Osteocyte (in vitro differentiated cells): ENCODE data around the gene TTC27. TPM values are rescaled to one million over a fixed set of nuclear protein-coding genes. Genes with fewer than 3 reads are reported as not detected.

Experiments used
- DNase-seq: peaks from one replicate; pipeline ENCODE4 v3.0.0; 2021; ENCODE audit warnings: mixed read lengths; ENCODE audit not compliant: unreplicated experiment; ENCODE audit errors: extremely low spot score
- H3K27ac Mint-ChIP-seq: one replicate; pipeline ENCODE4 v1.8.0; 2021; ENCODE audit warnings: mild to moderate bottlenecking, mixed read lengths; ENCODE audit not compliant: unreplicated experiment
- H3K27me3 Mint-ChIP-seq: one replicate; pipeline ENCODE4 v1.8.0; 2021; ENCODE audit warnings: mixed read lengths; ENCODE audit not compliant: unreplicated experiment
- H3K36me3 Mint-ChIP-seq: one replicate; pipeline ENCODE4 v1.8.0; 2021; ENCODE audit warnings: mixed read lengths; ENCODE audit not compliant: unreplicated experiment
- H3K4me1 Mint-ChIP-seq: one replicate; pipeline ENCODE4 v1.8.0; 2021; ENCODE audit warnings: mixed read lengths; ENCODE audit not compliant: unreplicated experiment
- H3K4me3 Mint-ChIP-seq: one replicate; pipeline ENCODE4 v1.8.0; 2021; ENCODE audit warnings: mild to moderate bottlenecking, moderate library complexity, mixed read lengths; ENCODE audit not compliant: unreplicated experiment
- H3K9me3 Mint-ChIP-seq: one replicate; pipeline ENCODE4 v1.8.0; 2021; ENCODE audit warnings: mixed read lengths; ENCODE audit not compliant: unreplicated experiment
- total RNA-seq: library from RNA; stranded (reverse); gene quantifications from 2 replicates; pipeline ENCODE4 v1.2.1, GENCODE V29; 2021
- TF ChIP-seq, protein P1 (sequence below): fragments of 200-600 bp; sonication (generic); IDR thresholded peaks from 2 replicates; pipeline ENCODE4 v1.5.0; 2021; ENCODE audit warnings: antibody characterized with exemption, mild to moderate bottlenecking, moderate library complexity

Gene TTC27
- total RNA-seq, 1 donor from 2014 or later = 14.2 TPM

DNA sequence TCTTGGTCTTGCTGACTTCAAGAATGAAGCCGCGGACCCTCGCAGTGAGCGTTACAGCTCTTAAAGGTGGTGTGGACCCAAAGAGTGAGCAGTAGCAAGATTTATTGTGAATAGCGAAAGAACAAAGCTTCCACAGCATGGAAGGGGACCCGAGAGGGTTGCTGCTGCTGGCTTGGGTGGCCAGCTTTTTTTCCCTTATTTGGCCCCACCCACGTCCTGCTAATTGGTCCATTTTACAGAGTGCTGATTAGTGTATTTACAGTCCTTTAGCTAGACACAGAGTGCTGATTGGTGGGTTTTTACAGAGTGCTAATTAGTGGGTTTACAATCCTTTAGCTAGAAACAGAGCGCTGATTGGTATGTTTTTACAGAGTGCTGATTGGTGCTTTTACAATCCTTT, 230.9 kb downstream of the TTC27 start:
- H3K27ac Mint-ChIP-seq = no peak overlapping the region
- TF ChIP-seq, protein P1, sequence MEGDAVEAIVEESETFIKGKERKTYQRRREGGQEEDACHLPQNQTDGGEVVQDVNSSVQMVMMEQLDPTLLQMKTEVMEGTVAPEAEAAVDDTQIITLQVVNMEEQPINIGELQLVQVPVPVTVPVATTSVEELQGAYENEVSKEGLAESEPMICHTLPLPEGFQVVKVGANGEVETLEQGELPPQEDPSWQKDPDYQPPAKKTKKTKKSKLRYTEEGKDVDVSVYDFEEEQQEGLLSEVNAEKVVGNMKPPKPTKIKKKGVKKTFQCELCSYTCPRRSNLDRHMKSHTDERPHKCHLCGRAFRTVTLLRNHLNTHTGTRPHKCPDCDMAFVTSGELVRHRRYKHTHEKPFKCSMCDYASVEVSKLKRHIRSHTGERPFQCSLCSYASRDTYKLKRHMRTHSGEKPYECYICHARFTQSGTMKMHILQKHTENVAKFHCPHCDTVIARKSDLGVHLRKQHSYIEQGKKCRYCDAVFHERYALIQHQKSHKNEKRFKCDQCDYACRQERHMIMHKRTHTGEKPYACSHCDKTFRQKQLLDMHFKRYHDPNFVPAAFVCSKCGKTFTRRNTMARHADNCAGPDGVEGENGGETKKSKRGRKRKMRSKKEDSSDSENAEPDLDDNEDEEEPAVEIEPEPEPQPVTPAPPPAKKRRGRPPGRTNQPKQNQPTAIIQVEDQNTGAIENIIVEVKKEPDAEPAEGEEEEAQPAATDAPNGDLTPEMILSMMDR = no peak
- DNase-seq = no peak
- H3K4me1 Mint-ChIP-seq = peaks cover 16% of the 10 kb centered on the region
- H3K36me3 Mint-ChIP-seq = no peaks in the 10 kb centered on the region
- H3K27me3 Mint-ChIP-seq = no peaks in the 10 kb centered on the region
- H3K4me3 Mint-ChIP-seq = no peak overlapping the region
- H3K9me3 Mint-ChIP-seq = no peaks in the 10 kb centered on the region

DNA sequence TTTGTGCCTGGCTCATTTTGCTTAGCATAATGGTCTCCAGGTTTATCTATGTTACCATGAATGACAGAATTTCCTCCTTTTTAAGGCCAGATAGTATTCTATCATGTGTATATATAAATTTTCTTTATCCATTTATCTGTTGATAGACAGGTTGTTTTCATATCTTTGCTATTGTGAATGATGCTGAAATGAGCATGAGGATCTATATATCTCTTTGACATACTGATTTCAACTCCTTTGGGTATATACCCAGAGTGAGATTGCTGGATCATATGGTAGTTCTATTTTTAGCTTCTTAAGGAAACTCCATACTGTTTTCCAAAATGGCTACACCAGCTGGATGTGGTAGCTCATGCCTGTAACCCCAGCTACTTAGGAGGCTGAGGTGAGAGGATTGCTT, 232.5 kb downstream of the TTC27 start:
- Mint-ChIP-seq H3K27ac (no peak overlapping the region), H3K36me3 (no peaks in the 10 kb centered on the region), H3K4me3 (no peak overlapping the region), H3K27me3 (no peaks in the 10 kb centered on the region), H3K9me3 (no peaks in the 10 kb centered on the region), H3K4me1 (peaks cover 31% of the 10 kb centered on the region)
- DNase-seq = no peak
- TF ChIP-seq, protein P1 = no peak

- Mint-ChIP-seq H3K27me3 (no peaks in the 10 kb centered on the region), H3K9me3 (no peaks in the 10 kb centered on the region), H3K27ac (no peak overlapping the region), H3K36me3 (no peaks in the 10 kb centered on the region), H3K4me1 (peaks cover 40% of the 10 kb centered on the region), H3K4me3 (no peak overlapping the region)
- TF ChIP-seq, protein P1 = no peak
- no peak for DNase-seq
Measured at GRCh38 chr2:32862269-32863055, 234.6 kb downstream of the TTC27 start.

DNA sequence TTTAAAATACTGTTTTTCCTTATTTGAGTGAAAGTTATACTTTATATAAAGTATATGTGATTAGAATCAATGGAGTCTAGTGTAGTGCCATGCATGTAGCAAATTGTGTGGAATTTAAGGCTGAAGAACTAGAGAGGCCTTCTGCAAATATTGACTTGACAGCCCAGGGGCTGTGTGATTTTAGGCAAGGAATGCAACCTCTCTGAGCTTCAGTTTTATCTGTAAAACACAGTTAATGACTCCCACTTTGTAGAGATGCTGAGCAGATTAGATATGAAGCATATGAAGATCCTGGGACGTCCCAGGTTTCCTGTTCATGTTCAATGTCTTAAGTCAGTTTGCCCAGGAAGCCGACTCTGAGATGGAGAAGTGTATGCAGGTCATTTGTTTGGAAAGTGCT, 235.5 kb downstream of the TTC27 start:
- Mint-ChIP-seq H3K27ac (peak overlapping the region; percentile 91), H3K36me3 (no peaks in the 10 kb centered on the region), H3K9me3 (no peaks in the 10 kb centered on the region), H3K27me3 (no peaks in the 10 kb centered on the region), H3K4me1 (peaks cover 40% of the 10 kb centered on the region), H3K4me3 (no peak overlapping the region)
- no peak for DNase-seq
- TF ChIP-seq, protein P1 = no peak

DNA sequence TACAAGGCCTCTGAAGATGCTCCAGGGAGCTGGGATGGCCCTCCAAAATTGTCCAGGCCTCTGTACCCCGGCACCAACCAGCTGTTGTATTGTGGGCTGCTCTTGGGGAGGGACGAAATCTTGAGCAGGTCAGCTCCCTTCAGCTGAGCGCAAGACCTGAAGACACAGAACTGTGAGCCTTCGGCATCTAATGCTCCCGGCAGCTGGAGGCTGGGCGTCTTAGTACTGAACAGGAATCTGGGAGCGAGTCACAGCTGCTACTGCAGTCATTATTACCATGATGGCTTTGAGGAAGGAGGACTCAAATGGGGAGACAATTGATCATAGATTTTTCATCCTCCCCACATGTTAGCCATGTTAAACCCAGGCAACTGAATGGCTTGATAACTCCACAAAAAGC, 236.0 kb downstream of the TTC27 start:
- peak overlapping the region; percentile 91 for H3K27ac Mint-ChIP-seq
- no peaks in the 10 kb centered on the region for H3K36me3 Mint-ChIP-seq
- H3K9me3 Mint-ChIP-seq = no peaks in the 10 kb centered on the region
- DNase-seq = no peak
- H3K4me1 Mint-ChIP-seq = peaks cover 40% of the 10 kb centered on the region
- no peak overlapping the region for H3K4me3 Mint-ChIP-seq
- H3K27me3 Mint-ChIP-seq = no peaks in the 10 kb centered on the region
- TF ChIP-seq, protein P1 = no peak
